Measurements from ENCODE around the gene DHX40.
"Not testable (repeated sequence)": the region's sequence is repeated elsewhere in the genome, so short reads cannot be mapped to it uniquely, and the experiment has no call there.

The DHX40 gene

GRCh38 chr17:59558953-59559352, 6.5 kb upstream of the DHX40 start:
- no peak for DNase-seq (ENCODE audit: extremely low read depth in 1 of 2, low read depth in 1 of 2)

DNA sequence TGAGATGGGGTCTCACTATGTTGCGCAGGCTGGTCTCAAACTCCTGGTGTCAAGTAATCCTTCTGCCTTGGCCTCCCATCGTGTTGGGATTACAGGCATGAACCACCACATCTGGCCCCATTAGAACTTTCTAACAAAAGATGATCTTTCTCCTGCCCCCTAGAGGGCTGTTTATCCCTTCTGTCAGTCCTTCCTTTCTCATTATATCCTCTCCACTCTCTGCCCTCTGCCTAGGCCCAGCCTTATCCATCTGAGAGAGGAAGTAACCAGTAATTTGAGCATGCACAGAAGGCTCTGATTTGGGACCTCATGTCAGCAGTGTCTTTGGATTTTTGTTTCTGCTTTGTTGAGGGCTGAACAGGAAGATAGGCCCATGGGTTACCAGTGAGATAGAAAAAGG, 4.4 kb upstream of the DHX40 start:
- DNase-seq (ENCODE audit: extremely low read depth in 1 of 2, low read depth in 1 of 2) = no peak

- DNase-seq (ENCODE audit: extremely low read depth in 1 of 2, low read depth in 1 of 2) = peak in 1 of 2 donors; percentile 34
These were observed 532 bp downstream of the DHX40 start for GRCh38 chr17:59565959-59566324.

DNA sequence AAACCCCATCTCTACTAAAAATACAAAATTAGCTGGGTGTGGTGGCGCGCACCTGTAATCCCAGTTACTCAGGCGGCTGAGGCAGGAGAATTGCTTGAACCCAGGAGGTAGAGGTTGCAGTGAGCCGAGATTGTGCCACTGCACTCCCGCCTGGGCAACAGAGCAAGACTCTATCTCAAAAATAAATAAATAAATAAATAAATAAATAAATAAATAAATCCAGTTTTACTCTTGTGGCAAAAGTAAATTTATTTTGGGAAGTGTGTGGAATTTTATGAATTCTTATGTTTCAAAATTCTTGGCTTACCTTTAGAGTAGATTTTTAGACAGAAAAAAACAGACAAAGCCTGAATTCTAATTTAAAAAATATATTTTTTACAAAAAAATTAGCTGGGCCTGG, 3.7 kb downstream of the DHX40 start:
- DNase-seq (ENCODE audit: extremely low read depth in 1 of 2, low read depth in 1 of 2) = not testable (repeated sequence)

- DNase-seq (ENCODE audit: extremely low read depth in 1 of 2, low read depth in 1 of 2) = peak in 1 of 2 donors; percentile 1
These were observed 7.0 kb downstream of the DHX40 start for GRCh38 chr17:59572301-59572924.

DNA sequence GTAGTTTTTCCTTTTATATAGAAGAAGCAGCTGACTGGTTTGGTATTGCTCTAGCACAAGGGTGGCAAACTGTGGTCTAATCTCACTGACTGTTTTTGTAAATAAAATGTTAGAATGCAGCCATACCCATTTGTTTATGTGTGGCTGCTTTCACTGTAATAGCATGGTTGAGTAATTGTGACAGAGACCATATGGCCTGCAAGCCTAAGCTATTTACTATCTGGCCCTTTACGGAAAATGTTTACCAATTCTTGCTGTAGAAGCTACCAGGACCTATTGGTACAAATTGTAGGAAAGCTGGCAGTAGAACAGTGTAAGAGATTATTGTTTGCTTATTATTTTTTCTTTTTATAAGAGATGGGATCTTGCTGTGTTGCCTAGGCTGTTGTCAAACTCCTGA, 18.8 kb downstream of the DHX40 start:
- not testable (repeated sequence) for DNase-seq (ENCODE audit: extremely low read depth in 1 of 2, low read depth in 1 of 2)

DNA sequence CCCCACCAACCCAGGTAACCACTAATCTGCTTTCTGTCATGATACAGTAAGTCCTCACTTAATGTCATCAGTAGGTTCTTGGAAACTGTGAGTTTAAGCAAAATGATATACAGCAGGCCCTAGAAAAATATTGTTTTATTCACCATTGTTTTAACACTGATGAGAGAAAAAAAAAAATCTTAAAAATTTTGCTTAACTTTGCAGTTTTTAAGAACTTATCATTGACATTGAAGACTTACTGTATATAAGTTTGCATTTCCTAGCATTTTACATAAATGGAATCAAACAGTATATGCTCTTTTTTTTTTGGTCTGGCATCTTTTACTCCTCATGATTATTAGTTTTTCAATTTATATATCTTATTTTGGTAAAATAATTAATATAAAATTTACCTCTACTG, 34.8 kb downstream of the DHX40 start:
- no peak for DNase-seq (ENCODE audit: extremely low read depth in 1 of 2, low read depth in 1 of 2)

- peak in 1 of 2 donors; percentile 11 for DNase-seq (ENCODE audit: extremely low read depth in 1 of 2, low read depth in 1 of 2)
These were observed 35.7 kb downstream of the DHX40 start for GRCh38 chr17:59601130-59601529.

DNA sequence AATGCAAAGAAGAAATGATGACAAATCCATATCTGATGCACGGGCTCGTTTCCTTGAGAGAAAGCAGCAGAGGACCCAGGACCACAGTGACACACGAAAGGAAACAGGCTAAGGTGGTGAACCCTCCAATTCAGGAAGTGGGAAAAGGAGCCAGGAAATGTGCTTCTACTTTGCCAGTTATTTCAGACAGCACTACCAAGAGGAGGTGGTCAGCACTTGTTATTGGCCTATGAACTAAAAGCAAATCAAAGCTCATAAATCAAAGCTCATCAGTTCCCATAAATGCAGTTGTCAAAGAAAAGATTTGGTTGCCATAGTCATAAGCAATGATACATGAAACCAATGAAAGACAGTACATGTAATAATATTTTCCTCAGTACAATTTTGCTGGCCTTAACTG, 41.7 kb downstream of the DHX40 start:
- DNase-seq (ENCODE audit: extremely low read depth in 1 of 2, low read depth in 1 of 2) = no peak

- DNase-seq (ENCODE audit: extremely low read depth in 1 of 2, low read depth in 1 of 2) = peak; percentile 6 to 18
These were observed 42.5 kb downstream of the DHX40 start for GRCh38 chr17:59607817-59608403.

DNA sequence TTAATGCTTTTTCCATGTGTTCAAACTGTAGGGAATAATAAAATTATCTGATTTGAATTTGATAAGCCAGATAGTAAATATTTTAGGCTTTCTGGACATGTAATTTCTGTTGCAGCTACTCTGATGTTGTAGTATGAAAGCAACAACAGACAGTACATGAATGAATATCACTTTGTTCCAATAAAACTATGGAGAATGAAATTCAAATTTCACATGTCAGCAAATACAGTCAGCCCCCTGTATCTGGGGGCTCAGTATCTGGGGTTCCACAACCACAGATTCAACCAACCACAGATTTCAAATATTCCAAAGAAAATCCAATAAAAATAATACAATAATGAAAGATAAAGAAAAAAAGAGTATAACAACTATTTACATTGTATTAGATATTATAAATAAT, 46.1 kb downstream of the DHX40 start:
- no peak for DNase-seq (ENCODE audit: extremely low read depth in 1 of 2, low read depth in 1 of 2)

- DNase-seq (ENCODE audit: extremely low read depth in 1 of 2, low read depth in 1 of 2) = no peak
These were observed 51.0 kb downstream of the DHX40 start for GRCh38 chr17:59616253-59616920.

DNA sequence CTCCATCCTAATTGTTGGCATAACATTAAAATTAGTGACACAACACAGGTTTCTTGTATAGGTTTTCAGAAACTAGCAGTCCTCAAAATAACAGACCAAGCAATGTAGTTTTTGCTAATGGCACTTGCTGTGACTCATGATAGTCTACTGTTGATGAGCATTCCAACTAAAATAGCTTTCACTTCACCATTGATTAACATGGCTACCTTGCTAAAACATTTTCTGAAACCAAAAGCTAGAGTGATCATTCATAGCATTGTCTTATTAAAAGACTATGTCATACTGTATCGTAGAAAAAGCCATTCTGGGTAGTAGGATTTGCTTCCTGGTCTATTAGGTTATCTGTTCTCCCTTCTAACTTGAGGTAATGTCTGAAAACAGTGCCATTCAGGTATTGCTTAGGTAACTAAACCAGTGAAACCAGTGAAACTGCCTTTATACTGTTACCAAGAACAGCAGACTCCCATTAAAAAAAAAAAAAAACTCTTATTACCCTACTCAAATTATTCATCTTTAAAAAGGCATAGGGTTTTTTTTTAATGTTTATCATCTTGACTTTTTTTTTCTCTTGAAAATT, 51.8 kb downstream of the DHX40 start:
- DNase-seq (ENCODE audit: extremely low read depth in 1 of 2, low read depth in 1 of 2) = no peak

DNA sequence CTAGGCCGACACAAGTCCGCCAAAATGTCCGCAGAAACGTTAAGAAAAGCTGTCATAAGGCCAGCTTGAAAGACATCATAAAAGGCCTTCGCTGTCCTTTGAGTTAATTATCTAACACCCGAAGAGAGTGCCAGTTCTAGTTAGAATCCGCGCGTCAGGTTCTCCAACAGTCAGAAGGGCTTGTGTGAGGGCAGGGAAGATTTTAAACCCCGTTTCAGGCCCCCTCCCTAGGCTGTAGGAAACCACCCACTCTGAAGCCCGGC, 53.6 kb downstream of the DHX40 start:
- no peak for DNase-seq (ENCODE audit: extremely low read depth in 1 of 2, low read depth in 1 of 2)

- DNase-seq (ENCODE audit: extremely low read depth in 1 of 2, low read depth in 1 of 2) = peak; percentile 84 to 93
These were observed 54.1 kb downstream of the DHX40 start, which contains the start of gene CLTC for GRCh38 chr17:59619298-59620063. CLTC (plus strand) TSS chr17:59619895; CDS start chr17:59620132, 237 bp downstream.

DNA sequence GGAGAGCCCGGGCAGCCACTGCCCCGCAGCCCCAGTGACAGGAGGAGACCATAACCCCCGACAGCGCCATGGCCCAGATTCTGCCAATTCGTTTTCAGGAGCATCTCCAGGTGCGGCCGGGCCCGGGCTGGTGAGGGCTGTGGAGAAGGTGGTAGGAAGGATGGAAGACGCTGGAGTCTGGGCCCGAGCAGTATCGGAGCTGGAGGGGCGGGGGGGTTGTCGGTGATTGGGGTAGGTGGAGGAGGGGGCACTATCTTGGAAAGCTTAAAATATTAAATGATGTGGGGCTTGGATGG, 54.6 kb downstream of the DHX40 start:
- DNase-seq (ENCODE audit: extremely low read depth in 1 of 2, low read depth in 1 of 2) = no peak

GRCh38 chr17:59620518-59621259, 55.3 kb downstream of the DHX40 start:
- peak; percentile 21 to 44 for DNase-seq (ENCODE audit: extremely low read depth in 1 of 2, low read depth in 1 of 2)

DNA sequence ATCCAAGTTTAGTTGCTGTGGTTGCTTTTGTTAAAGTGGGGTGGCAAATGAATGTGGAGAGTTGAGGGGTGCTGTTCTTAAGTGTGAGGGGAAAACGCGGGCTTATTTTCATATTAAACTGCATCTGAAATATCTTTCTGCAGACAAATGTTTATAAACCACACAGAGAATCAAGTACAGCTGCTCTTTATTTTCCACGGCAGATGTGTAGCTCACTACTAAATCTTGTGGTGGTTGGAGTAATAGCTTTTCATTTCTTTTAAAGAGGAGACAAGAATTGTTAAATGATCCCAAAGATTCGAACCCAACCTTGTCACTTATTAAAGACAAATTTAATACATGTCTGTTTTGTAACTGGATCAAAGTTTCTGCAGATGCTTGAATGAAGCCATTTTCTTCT, 56.4 kb downstream of the DHX40 start:
- DNase-seq (ENCODE audit: extremely low read depth in 1 of 2, low read depth in 1 of 2) = no peak

DNA sequence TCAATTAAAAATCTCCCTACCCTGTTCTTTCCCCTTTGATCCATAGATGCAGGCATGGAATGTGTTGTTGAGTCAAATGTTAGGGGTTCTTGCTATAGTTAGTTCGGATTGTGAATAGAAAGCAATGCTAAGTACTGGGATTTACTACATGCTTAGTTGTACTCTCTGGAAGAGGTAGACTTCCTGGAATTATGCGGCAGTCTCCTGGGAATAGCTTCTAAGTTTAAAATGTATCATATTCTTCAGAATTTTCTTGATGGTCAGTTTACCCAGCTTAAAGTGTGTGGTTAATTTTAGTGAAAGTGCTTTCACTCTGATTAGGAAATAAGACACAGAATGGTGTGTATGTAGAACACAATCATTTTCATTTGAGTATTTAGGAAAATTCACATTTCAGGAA, 57.7 kb downstream of the DHX40 start:
- DNase-seq (ENCODE audit: extremely low read depth in 1 of 2, low read depth in 1 of 2) = no peak

DNA sequence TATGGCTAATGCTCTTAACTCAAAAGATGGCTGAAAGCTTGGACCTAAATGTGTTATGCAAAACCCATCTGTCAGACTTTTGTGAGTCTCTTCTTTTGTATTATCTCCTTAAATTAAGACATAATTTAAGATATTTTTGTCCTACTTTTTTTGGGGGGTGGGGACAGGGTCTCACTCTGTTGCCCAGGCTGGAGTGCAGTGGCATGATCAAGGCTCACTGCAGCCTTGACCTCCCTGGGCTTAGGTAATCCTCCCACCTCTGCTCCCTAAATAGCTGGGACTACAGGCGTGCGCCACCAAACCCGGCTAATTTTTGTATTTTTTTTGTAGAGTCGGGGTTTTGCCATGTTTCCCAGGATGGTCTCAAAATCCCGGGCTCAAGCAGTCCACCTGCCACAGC, 61.3 kb downstream of the DHX40 start:
- no peak for DNase-seq (ENCODE audit: extremely low read depth in 1 of 2, low read depth in 1 of 2)

- no peak for DNase-seq (ENCODE audit: extremely low read depth in 1 of 2, low read depth in 1 of 2)
These were observed 61.9 kb downstream of the DHX40 start for GRCh38 chr17:59627274-59627673.
